ENCODE measurements around the gene OPA3.

OPA3 gene

GRCh38 chr19:45506246-45506988, 78.2 kb downstream of the OPA3 start:
- H3K9me3 ChIP-seq (replicated peaks; ENCODE audit: low read length): no peaks in the 10 kb centered on the region
- no peaks in the 10 kb centered on the region for H3K27me3 ChIP-seq (ENCODE audit: control insufficient read depth, insufficient read depth, low read length)
- H3K4me1 ChIP-seq (ENCODE audit: control insufficient read depth, insufficient read depth, low read length): peaks cover 20% of the 10 kb centered on the region
- peaks cover 11% of the 10 kb centered on the region for H3K36me3 ChIP-seq (ENCODE audit: insufficient read depth, low read length)
- peak overlapping the region; percentile 93 for H3K4me2 ChIP-seq (ENCODE audit: low read length)
- H3K9ac ChIP-seq (ENCODE audit: low read depth, low read length): peak overlapping the region; percentile 81
- H3K4me3 ChIP-seq (ENCODE audit: low read length): peak overlapping the region; percentile 77

DNA sequence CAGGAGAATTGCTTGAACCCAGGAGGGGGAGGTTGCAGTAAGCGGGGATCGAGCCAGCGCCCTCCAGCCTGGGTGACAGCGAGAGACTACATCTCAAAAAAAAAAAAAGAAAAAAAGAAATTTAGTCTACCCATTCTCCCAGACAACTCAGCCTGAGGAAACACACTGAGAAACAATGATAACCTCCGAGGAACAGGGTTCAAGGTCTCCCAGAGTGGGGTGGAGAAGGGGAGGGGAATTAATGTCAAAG, 78.7 kb downstream of the OPA3 start:
- Histone ChIP-seq H3K27me3 (ENCODE audit: control insufficient read depth, insufficient read depth, low read length) (no peaks in the 10 kb centered on the region), H3K36me3 (ENCODE audit: insufficient read depth, low read length) (peaks cover 6% of the 10 kb centered on the region), H3K4me3 (ENCODE audit: low read length) (no peak overlapping the region), H3K4me2 (ENCODE audit: low read length) (peak overlapping the region; percentile 93), H3K4me1 (ENCODE audit: control insufficient read depth, insufficient read depth, low read length) (peaks cover 20% of the 10 kb centered on the region), H3K9me3 (replicated peaks; ENCODE audit: low read length) (no peaks in the 10 kb centered on the region), H3K9ac (ENCODE audit: low read depth, low read length) (peak overlapping the region; percentile 81)

DNA sequence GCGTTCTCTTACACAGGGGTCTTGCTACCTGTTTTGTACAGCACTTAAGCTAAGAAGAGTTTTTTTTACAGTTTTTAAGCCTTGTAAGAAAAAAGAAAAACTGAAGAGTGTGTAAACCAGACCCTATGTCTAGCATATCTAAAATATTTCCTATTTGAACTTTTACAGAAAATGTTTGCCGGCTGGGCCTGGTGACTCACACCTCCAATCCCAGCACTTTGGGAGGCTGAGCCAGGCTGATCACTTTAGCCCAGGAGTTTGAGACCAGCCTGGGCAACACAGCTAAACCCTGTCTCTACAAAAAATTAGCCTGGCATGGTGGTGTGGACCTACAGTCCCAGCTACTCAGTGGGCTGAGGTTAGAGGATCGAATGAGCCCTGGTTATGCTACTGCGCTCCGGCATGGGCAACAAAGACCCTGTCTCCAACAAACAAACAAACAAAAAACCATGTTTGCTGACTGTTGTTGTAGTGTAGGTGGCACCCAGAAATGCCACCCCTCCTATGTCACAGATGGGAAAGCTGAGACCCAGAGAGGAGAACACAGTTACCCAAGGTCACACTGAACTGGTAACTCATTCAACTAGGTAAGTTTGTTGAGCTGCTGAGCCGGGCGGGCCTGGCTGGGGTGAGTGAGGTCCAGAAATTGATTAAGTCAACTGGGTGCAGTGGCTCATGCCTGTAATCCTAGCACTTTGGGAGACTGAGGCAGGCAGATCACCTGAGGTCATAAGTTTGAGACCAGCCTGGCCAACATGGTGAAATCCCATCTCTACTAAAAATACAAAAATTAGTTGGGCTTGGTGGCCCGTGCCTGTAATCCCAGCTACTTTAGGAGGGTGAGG, 79.2 kb downstream of the OPA3 start:
- no peak overlapping the region for H3K4me2 ChIP-seq (ENCODE audit: low read length)
- peaks cover 20% of the 10 kb centered on the region for H3K4me1 ChIP-seq (ENCODE audit: control insufficient read depth, insufficient read depth, low read length)
- H3K4me3 ChIP-seq (ENCODE audit: low read length): no peak overlapping the region
- H3K9me3 ChIP-seq (replicated peaks; ENCODE audit: low read length): no peaks in the 10 kb centered on the region
- no peak overlapping the region for H3K9ac ChIP-seq (ENCODE audit: low read depth, low read length)
- no peaks in the 10 kb centered on the region for H3K27me3 ChIP-seq (ENCODE audit: control insufficient read depth, insufficient read depth, low read length)
- peaks cover 3% of the 10 kb centered on the region for H3K36me3 ChIP-seq (ENCODE audit: insufficient read depth, low read length)

- no peak overlapping the region for H3K9ac ChIP-seq (ENCODE audit: low read depth, low read length)
- H3K9me3 ChIP-seq (replicated peaks; ENCODE audit: low read length): no peaks in the 10 kb centered on the region
- H3K27me3 ChIP-seq (ENCODE audit: control insufficient read depth, insufficient read depth, low read length): peaks cover 9% of the 10 kb centered on the region
- H3K4me2 ChIP-seq (ENCODE audit: low read length): no peak overlapping the region
- no peaks in the 10 kb centered on the region for H3K36me3 ChIP-seq (ENCODE audit: insufficient read depth, low read length)
- H3K4me1 ChIP-seq (ENCODE audit: control insufficient read depth, insufficient read depth, low read length): peaks cover 17% of the 10 kb centered on the region
- H3K4me3 ChIP-seq (ENCODE audit: low read length): no peak overlapping the region
Measured at GRCh38 chr19:45503909-45504308, 80.7 kb downstream of the OPA3 start.

GRCh38 chr19:45502111-45502510, 82.5 kb downstream of the OPA3 start:
- H3K4me3 ChIP-seq (ENCODE audit: low read length): no peak overlapping the region
- H3K4me1 ChIP-seq (ENCODE audit: control insufficient read depth, insufficient read depth, low read length): peaks cover 28% of the 10 kb centered on the region
- no peaks in the 10 kb centered on the region for H3K9me3 ChIP-seq (replicated peaks; ENCODE audit: low read length)
- H3K9ac ChIP-seq (ENCODE audit: low read depth, low read length): no peak overlapping the region
- no peak overlapping the region for H3K4me2 ChIP-seq (ENCODE audit: low read length)
- H3K27me3 ChIP-seq (ENCODE audit: control insufficient read depth, insufficient read depth, low read length): peaks cover 16% of the 10 kb centered on the region
- H3K36me3 ChIP-seq (ENCODE audit: insufficient read depth, low read length): no peaks in the 10 kb centered on the region

GRCh38 chr19:45501730-45502014, 82.9 kb downstream of the OPA3 start:
- Histone ChIP-seq H3K36me3 (ENCODE audit: insufficient read depth, low read length) (no peaks in the 10 kb centered on the region), H3K4me2 (ENCODE audit: low read length) (no peak overlapping the region), H3K9ac (ENCODE audit: low read depth, low read length) (no peak overlapping the region), H3K4me3 (ENCODE audit: low read length) (no peak overlapping the region), H3K27me3 (ENCODE audit: control insufficient read depth, insufficient read depth, low read length) (peaks cover 16% of the 10 kb centered on the region), H3K9me3 (replicated peaks; ENCODE audit: low read length) (no peaks in the 10 kb centered on the region), H3K4me1 (ENCODE audit: control insufficient read depth, insufficient read depth, low read length) (peaks cover 29% of the 10 kb centered on the region)

DNA sequence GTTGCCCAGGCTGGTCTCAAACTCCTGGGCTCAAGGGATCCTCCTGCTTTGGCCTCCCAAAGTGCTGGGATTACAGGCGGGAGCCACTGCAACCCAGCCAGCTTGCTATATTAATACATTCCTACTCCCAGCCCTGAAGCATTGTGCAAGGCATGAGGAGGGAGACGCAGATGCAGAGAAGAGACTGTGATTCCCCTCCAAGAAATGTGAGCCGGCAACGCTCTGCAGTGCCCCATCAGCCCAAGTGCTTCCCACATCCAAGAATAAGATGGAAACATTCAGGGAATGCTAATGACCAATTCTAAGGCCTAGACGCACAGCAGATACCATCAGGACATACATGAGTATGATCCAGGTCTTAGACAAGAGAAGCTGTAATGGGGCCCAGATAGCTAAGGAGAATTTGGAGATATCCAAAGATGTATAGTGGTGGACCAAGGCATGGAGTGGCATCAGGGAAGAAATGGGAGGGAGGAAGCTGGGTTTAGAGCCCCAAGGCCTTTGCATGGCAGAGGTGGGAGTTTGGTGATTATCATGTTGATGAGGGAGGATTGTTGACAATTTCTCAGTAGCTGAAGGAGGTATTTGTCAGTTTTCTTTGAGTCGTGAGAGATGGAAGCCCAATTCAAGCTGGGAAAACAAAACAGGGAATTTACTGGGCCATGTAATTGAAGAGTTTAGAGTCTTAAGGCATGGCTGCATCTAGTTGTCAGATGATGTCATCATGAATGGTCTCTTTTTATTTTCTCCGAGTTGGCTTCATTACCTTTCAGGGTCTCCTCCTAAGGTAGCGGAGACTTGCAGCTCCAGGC, 83.5 kb downstream of the OPA3 start:
- H3K9ac ChIP-seq (ENCODE audit: low read depth, low read length): no peak overlapping the region
- H3K36me3 ChIP-seq (ENCODE audit: insufficient read depth, low read length): no peaks in the 10 kb centered on the region
- peaks cover 27% of the 10 kb centered on the region for H3K4me1 ChIP-seq (ENCODE audit: control insufficient read depth, insufficient read depth, low read length)
- H3K9me3 ChIP-seq (replicated peaks; ENCODE audit: low read length): no peaks in the 10 kb centered on the region
- no peak overlapping the region for H3K4me2 ChIP-seq (ENCODE audit: low read length)
- no peak overlapping the region for H3K4me3 ChIP-seq (ENCODE audit: low read length)
- peaks cover 16% of the 10 kb centered on the region for H3K27me3 ChIP-seq (ENCODE audit: control insufficient read depth, insufficient read depth, low read length)

GRCh38 chr19:45499196-45500180, 85.1 kb downstream of the OPA3 start:
- H3K9me3 ChIP-seq (replicated peaks; ENCODE audit: low read length): no peaks in the 10 kb centered on the region
- peak overlapping the region; percentile 55 for H3K4me2 ChIP-seq (ENCODE audit: low read length)
- no peaks in the 10 kb centered on the region for H3K36me3 ChIP-seq (ENCODE audit: insufficient read depth, low read length)
- H3K4me1 ChIP-seq (ENCODE audit: control insufficient read depth, insufficient read depth, low read length): peaks cover 17% of the 10 kb centered on the region
- no peak overlapping the region for H3K9ac ChIP-seq (ENCODE audit: low read depth, low read length)
- peak overlapping the region; percentile 21 for H3K4me3 ChIP-seq (ENCODE audit: low read length)
- peaks cover 19% of the 10 kb centered on the region for H3K27me3 ChIP-seq (ENCODE audit: control insufficient read depth, insufficient read depth, low read length)

DNA sequence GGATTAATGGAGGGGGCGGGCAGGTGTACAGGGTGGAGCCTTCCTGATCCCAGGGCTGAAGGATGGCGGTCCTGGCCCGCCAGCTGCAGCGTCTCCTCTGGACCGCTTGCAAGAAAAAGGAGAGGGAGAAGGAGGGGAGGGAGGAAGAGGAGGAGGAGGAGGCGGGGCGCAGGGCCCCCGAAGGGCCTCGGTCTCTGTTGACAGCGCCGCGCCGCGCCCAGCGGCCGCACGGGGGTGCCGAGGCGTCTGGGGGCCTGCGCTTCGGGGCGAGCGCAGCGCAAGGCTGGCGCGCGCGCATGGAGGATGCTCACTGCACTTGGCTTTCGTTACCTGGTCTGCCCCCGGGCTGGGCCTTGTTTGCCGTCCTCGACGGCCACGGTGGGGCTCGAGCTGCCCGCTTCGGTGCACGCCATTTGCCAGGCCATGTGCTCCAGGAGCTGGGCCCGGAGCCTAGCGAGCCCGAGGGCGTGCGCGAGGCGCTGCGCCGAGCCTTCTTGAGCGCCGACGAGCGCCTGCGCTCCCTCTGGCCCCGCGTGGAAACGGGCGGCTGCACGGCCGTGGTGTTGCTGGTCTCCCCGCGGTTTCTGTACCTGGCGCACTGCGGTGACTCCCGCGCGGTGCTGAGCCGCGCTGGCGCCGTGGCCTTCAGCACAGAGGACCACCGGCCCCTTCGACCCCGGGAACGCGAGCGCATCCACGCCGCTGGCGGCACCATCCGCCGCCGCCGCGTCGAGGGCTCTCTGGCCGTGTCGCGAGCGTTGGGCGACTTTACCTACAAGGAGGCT, 86.0 kb downstream of the OPA3 start, which contains the start of gene PPM1N:
Gene PPM1N (plus strand): TSS at position 33 of the 785 bp plus-strand sequence. CDS start 30 bp downstream, at position 63.
- H3K9me3 ChIP-seq (replicated peaks; ENCODE audit: low read length): no peaks in the 10 kb centered on the region
- H3K4me3 ChIP-seq (ENCODE audit: low read length): peak within 1 kb of the TSS; percentile 58
- peak within 1 kb of the TSS; percentile 41 for H3K9ac ChIP-seq (ENCODE audit: low read depth, low read length)
- no peaks in the 10 kb centered on the region for H3K36me3 ChIP-seq (ENCODE audit: insufficient read depth, low read length)
- peak within 1 kb of the TSS; percentile 80 for H3K4me2 ChIP-seq (ENCODE audit: low read length)
- H3K27me3 ChIP-seq (ENCODE audit: control insufficient read depth, insufficient read depth, low read length): peaks cover 19% of the 10 kb centered on the region
- H3K4me1 ChIP-seq (ENCODE audit: control insufficient read depth, insufficient read depth, low read length): peaks cover 17% of the 10 kb centered on the region

DNA sequence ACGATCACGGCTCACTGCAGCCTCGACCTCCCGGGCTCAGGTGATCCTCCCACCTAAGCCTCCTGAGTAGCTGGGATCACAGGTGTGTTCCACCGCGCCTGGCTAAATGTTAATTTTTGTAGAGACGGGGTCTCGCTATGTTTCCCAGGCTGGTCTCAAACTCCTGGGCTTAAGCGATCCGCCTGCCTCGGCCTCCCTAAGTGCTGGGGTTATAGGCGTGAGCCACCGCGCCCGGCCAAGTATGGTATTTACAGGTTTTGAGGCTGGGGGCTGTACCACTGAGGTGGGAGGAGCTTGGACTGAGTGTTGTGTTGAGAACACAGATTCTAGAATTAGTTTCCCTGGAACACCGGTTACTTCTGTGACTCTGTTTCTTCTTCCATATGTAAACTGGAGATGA, 86.8 kb downstream of the OPA3 start:
- Histone ChIP-seq H3K9ac (ENCODE audit: low read depth, low read length) (no peak overlapping the region), H3K4me3 (ENCODE audit: low read length) (no peak overlapping the region), H3K36me3 (ENCODE audit: insufficient read depth, low read length) (no peaks in the 10 kb centered on the region), H3K27me3 (ENCODE audit: control insufficient read depth, insufficient read depth, low read length) (peaks cover 19% of the 10 kb centered on the region), H3K4me2 (ENCODE audit: low read length) (no peak overlapping the region), H3K4me1 (ENCODE audit: control insufficient read depth, insufficient read depth, low read length) (peaks cover 17% of the 10 kb centered on the region), H3K9me3 (replicated peaks; ENCODE audit: low read length) (no peaks in the 10 kb centered on the region)

All from skeletal muscle satellite cell (primary cell).